Peyer's patch (tissue), 4 donors: ENCODE data around the gene WDR19. TPM values are rescaled to one million over a fixed set of nuclear protein-coding genes. Genes with fewer than 3 reads are reported as not detected.

Source experiments
- DNase-seq, 3 donors: peaks; one replicate each; pipeline ENCODE4 v3.0.0-alpha.2; 2017 to 2019
- H3K27ac ChIP-seq, 4 donors: fragments of 200-600 bp; sonication (generic); one replicate each; pipeline ENCODE4 v1.5.1; 2016 to 2019
- H3K27me3 ChIP-seq, 2 donors: fragments of 200-600 bp; sonication (generic); one replicate each; pipeline ENCODE4 v1.5.1; 2019
- H3K36me3 ChIP-seq, 3 donors: fragments of 200-600 bp; sonication (generic); one replicate each; pipeline ENCODE4 v1.5.1; 2016 to 2019
- H3K4me1 ChIP-seq, 4 donors: fragments of 200-600 bp; sonication (generic); one replicate each; pipeline ENCODE4 v1.5.1; 2016 to 2019
- H3K4me3 ChIP-seq, 4 donors: fragments of 200-600 bp; sonication (generic); 1 replicate in 3 of 4; 2 replicates in 1 of 4; pipeline ENCODE4 v1.5.1; 2016 to 2019; ENCODE audit warnings: mild to moderate bottlenecking in 1 of 4
- H3K9me3 ChIP-seq, 4 donors: fragments of 200-600 bp; sonication (generic); one replicate each; pipeline ENCODE4 v1.5.1; 2016 to 2019; ENCODE audit warnings: mild to moderate bottlenecking in 1 of 4
- POLR2A ChIP-seq, 2 donors: fragments of 450-650 bp; IDR thresholded peaks; one replicate each; pipeline ENCODE4 v1.5.1; 2017; ENCODE audit warnings: antibody characterized with exemption in 2 of 2, mild to moderate bottlenecking in 2 of 2, moderate library complexity in 2 of 2
- total RNA-seq, 4 donors: library from RNA; depleted of rRNA; stranded (reverse); fragments of >200 nt; gene quantifications; one replicate each; pipeline ENCODE4 v1.1.0, GENCODE V29; 2016
- TF ChIP-seq, protein P1 (sequence below), 6 experiments: fragments of 450-650 bp in 4 of 6; fragments of 200-600 bp in 2 of 6; sonication (generic) in 1 of 6; IDR thresholded peaks; one replicate each; pipeline ENCODE4 v1.5.1; 2017 to 2019; ENCODE audit warnings: antibody characterized with exemption in 6 of 6, mild to moderate bottlenecking in 3 of 6, moderate library complexity in 1 of 6

Gene WDR19
- total RNA-seq, 4 donors from 2014 or later, result 11.0 to 144 (median 23.2) TPM

DNA sequence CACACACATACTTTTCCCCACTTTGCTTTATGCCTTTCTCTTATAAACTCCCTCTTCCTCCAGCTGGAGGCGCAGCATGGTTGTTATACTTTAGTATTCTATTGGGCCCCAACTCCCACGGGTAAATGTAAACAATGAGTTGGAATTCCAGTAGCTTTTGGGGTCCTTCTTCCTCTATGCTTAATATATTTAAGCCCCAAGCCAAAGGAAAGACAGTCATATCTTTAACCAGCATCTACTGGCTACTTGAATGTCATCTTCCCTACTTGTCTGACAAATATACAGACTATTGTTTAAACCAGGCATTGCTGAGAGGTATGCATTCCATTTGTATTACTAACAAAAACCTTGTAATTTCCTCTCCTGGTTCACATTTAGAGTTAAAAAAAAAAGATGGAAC is 72.9 kb downstream of the WDR19 start:
- H3K4me3 ChIP-seq, result no peak overlapping the region
- H3K27me3 ChIP-seq, result no peaks in the 10 kb centered on the region
- no peaks in the 10 kb centered on the region for H3K4me1 ChIP-seq
- no peaks in the 10 kb centered on the region for H3K9me3 ChIP-seq
- DNase-seq, result no peak
- H3K36me3 ChIP-seq, result no peaks in the 10 kb centered on the region
- H3K27ac ChIP-seq, result no peak overlapping the region
- TF ChIP-seq, protein P1, sequence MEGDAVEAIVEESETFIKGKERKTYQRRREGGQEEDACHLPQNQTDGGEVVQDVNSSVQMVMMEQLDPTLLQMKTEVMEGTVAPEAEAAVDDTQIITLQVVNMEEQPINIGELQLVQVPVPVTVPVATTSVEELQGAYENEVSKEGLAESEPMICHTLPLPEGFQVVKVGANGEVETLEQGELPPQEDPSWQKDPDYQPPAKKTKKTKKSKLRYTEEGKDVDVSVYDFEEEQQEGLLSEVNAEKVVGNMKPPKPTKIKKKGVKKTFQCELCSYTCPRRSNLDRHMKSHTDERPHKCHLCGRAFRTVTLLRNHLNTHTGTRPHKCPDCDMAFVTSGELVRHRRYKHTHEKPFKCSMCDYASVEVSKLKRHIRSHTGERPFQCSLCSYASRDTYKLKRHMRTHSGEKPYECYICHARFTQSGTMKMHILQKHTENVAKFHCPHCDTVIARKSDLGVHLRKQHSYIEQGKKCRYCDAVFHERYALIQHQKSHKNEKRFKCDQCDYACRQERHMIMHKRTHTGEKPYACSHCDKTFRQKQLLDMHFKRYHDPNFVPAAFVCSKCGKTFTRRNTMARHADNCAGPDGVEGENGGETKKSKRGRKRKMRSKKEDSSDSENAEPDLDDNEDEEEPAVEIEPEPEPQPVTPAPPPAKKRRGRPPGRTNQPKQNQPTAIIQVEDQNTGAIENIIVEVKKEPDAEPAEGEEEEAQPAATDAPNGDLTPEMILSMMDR (IDR thresholded peaks at IDR 0.05), result no peak
- no peak for TF ChIP-seq POLR2A (IDR thresholded peaks at IDR 0.05)

DNA sequence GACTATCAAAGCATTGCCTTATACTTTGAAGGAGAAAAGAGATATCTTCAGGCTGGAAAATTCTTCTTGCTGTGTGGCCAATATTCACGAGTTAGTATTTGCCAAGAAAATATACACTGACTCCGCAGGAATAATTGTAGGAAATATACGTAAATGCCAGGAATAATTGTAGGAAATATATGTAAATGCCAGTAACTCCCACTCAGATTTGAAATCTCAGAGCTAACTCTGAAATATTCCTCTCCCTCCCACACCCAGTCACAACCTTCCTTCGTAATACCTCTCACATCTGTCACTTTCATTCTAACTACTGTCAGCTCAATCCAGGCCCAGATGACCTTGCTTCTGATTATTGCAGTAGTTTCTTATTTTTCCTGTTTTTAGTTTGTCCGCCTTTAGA is 73.5 kb downstream of the WDR19 start:
- no peak overlapping the region for H3K27ac ChIP-seq

DNA sequence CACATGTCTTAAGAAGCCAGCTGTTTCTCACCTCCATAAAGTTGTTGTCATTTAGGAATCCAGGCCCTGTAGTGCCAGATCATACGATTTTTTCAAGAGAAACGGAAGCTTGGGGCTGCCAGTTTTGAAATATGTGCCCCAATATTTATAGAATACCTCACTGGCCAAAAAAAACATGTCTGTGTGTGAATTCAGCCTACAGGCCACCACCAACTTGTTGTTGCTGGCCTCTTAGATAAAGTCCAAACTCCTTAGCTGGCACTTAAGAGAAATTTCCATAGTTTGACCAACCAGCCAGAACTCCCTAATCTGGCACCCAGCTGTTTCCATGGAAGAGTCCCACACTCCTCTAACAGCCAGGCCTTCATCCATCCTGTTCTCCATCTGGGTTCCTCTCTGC is 74.1 kb downstream of the WDR19 start:
- Histone ChIP-seq H3K4me1 (no peaks in the 10 kb centered on the region), H3K27ac (no peak overlapping the region), H3K9me3 (no peaks in the 10 kb centered on the region), H3K27me3 (no peaks in the 10 kb centered on the region), H3K36me3 (peaks cover 0 to 5% (median 0%) of the 10 kb centered on the region in 3 donors), H3K4me3 (no peak overlapping the region)
- DNase-seq, result no peak
- TF ChIP-seq POLR2A (IDR thresholded peaks at IDR 0.05), result no peak
- TF ChIP-seq, protein P1 (IDR thresholded peaks at IDR 0.05), result no peak

More for the DNA sequence above, 73.5 kb downstream of the WDR19 start:
- Histone ChIP-seq H3K27me3 (no peaks in the 10 kb centered on the region), H3K36me3 (peaks cover 0 to 5% (median 0%) of the 10 kb centered on the region in 3 donors), H3K9me3 (no peaks in the 10 kb centered on the region), H3K4me3 (no peak overlapping the region), H3K4me1 (no peaks in the 10 kb centered on the region)
- TF ChIP-seq, protein P1 (IDR thresholded peaks at IDR 0.05), result no peak
- no peak for TF ChIP-seq POLR2A (IDR thresholded peaks at IDR 0.05)
- no peak for DNase-seq

DNA sequence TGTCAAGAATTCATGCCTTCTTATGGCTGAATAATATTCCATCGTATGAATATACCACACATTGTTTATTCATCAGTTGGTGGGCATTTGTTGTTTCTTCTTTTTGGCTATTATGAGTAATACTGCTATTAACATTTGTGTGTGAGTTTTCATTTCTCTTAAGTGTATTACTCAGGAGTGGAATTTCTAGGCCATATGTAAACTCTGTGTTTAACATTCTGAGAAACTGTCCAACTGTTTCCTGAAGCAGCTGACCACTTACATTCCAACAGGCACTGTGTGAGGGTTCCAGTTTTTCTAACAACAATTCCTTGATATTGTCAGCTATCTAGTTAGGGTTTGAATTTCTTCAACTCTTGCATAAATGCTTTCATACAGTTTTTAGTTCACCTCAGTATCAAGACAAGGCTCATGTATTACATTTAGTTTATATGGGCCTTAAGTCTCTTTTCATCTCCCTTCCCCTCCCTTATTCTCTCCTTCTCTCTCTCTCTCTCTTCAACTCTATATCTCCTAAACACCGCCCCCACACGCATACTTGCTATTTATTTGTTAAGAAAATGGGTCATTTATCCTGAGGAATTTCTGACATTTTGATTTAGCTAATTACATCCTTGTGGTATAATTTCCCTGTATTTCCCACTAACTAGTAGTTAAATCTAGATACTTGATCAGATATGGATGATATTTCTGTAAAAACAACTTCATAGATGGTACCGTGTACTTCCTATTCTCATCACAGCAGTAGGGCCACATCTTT is 77.4 kb downstream of the WDR19 start:
- no peak overlapping the region for H3K4me3 ChIP-seq
- H3K9me3 ChIP-seq, result no peaks in the 10 kb centered on the region
- no peaks in the 10 kb centered on the region for H3K27me3 ChIP-seq
- no peak overlapping the region for H3K27ac ChIP-seq
- no peaks in the 10 kb centered on the region for H3K4me1 ChIP-seq
- no peak for DNase-seq
- no peak for TF ChIP-seq POLR2A (IDR thresholded peaks at IDR 0.05)
- TF ChIP-seq, protein P1 (IDR thresholded peaks at IDR 0.05), result no peak
- H3K36me3 ChIP-seq, result peaks cover 0 to 5% (median 0%) of the 10 kb centered on the region in 3 donors

DNA sequence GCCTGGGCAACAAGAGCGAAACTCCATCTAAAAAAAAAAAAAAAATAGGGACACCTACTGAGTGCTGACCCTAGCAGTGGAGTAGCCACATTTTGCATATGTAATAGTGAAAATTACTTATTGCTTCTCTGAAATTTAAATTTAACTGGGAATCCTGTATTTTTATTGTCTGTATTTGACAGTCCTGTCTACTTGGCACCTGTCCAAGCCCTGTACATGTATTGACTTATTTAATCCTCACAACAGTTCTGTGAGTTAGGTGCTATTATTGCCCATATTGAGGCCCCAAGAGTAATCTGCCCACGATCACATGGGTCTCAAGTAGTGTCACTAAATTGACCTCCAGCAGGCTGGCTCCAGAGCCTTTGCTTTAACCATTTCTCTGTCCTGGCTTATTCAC is 81.6 kb downstream of the WDR19 start:
- Histone ChIP-seq H3K27me3 (no peaks in the 10 kb centered on the region), H3K36me3 (peaks cover 0 to 5% (median 0%) of the 10 kb centered on the region in 3 donors), H3K27ac (no peak overlapping the region), H3K4me3 (no peak overlapping the region), H3K9me3 (no peaks in the 10 kb centered on the region), H3K4me1 (no peaks in the 10 kb centered on the region)
- TF ChIP-seq, protein P1 (IDR thresholded peaks at IDR 0.05), result no peak
- no peak for TF ChIP-seq POLR2A (IDR thresholded peaks at IDR 0.05)
- DNase-seq, result no peak
